ENCODE results near the gene GAA. TPM values are rescaled to one million over a fixed set of nuclear protein-coding genes. Genes with fewer than 3 reads are reported as not detected.

The GAA gene
- total RNA-seq, 1 donor from 2014 or later, result 143 TPM

- Histone ChIP-seq H3K27ac (no peak overlapping the region), H3K4me3 (no peak overlapping the region), H3K4me1 (peaks cover 17% of the 10 kb centered on the region), H3K27me3 (ENCODE audit: low read depth) (no peaks in the 10 kb centered on the region), H3K36me3 (no peaks in the 10 kb centered on the region), H3K9me3 (no peaks in the 10 kb centered on the region)
- ATAC-seq (no peak), DNase-seq (no peak)
- no peak for TF ChIP-seq CTCF (IDR thresholded peaks at IDR 0.05)
- intact Hi-C loops (cut with DNase I), result no loop called here
These were observed 2.2 kb downstream of the GAA start for GRCh38 chr17:80103449-80104085.

GRCh38 chr17:80104321-80104955 is 3.1 kb downstream of the GAA start:
- no peak for TF ChIP-seq CTCF (IDR thresholded peaks at IDR 0.05)
- intact Hi-C loops (cut with DNase I), result no loop called here
- H3K27me3 ChIP-seq (ENCODE audit: low read depth), result no peaks in the 10 kb centered on the region
- ATAC-seq (no peak), DNase-seq (peak; percentile 47)
- H3K9me3 ChIP-seq, result no peaks in the 10 kb centered on the region
- H3K4me1 ChIP-seq, result peaks cover 17% of the 10 kb centered on the region
- H3K4me3 ChIP-seq, result no peak overlapping the region
- no peaks in the 10 kb centered on the region for H3K36me3 ChIP-seq
- no peak overlapping the region for H3K27ac ChIP-seq

- no peak overlapping the region for H3K4me3 ChIP-seq
- no peak overlapping the region for H3K27ac ChIP-seq
- no peaks in the 10 kb centered on the region for H3K36me3 ChIP-seq
- no peak for ATAC-seq
- peak; percentile 41 for DNase-seq
- intact Hi-C loops (cut with DNase I), result no loop called here
- H3K27me3 ChIP-seq (ENCODE audit: low read depth), result no peaks in the 10 kb centered on the region
- TF ChIP-seq CTCF (IDR thresholded peaks at IDR 0.05), result no peak
- peaks cover 17% of the 10 kb centered on the region for H3K4me1 ChIP-seq
- H3K9me3 ChIP-seq, result no peaks in the 10 kb centered on the region
These were observed 3.6 kb downstream of the GAA start for GRCh38 chr17:80104956-80105375.

GRCh38 chr17:80105762-80106161 is 4.4 kb downstream of the GAA start:
- Histone ChIP-seq H3K27ac (no peak overlapping the region), H3K27me3 (ENCODE audit: low read depth) (no peaks in the 10 kb centered on the region), H3K9me3 (no peaks in the 10 kb centered on the region), H3K36me3 (no peaks in the 10 kb centered on the region), H3K4me3 (no peak overlapping the region), H3K4me1 (peaks cover 12% of the 10 kb centered on the region)
- intact Hi-C loops (cut with DNase I), result no loop called here
- TF ChIP-seq CTCF (IDR thresholded peaks at IDR 0.05), result no peak
- DNase-seq (peak; percentile 39), ATAC-seq (no peak)

- H3K4me3 ChIP-seq, result no peak overlapping the region
- no peaks in the 10 kb centered on the region for H3K36me3 ChIP-seq
- no peaks in the 10 kb centered on the region for H3K27me3 ChIP-seq (ENCODE audit: low read depth)
- TF ChIP-seq CTCF (IDR thresholded peaks at IDR 0.05), result no peak
- no peak overlapping the region for H3K27ac ChIP-seq
- DNase-seq (peak; percentile 30), ATAC-seq (no peak)
- H3K4me1 ChIP-seq, result peaks cover 9% of the 10 kb centered on the region
- no peaks in the 10 kb centered on the region for H3K9me3 ChIP-seq
- intact Hi-C loops (cut with DNase I), result no loop called here
These were observed 4.8 kb downstream of the GAA start for GRCh38 chr17:80106176-80106575.
